ENCODE measurements around the gene KCNIP1.

- TF ChIP-seq POLR2A (IDR thresholded peaks at IDR 0.05; ENCODE audit: borderline replicate concordance, extremely low read depth, insufficient read depth, insufficient read length) (no peak), POLR2AphosphoS5 (IDR thresholded peaks at IDR 0.05; ENCODE audit: low read depth, low read length) (no peak), CTCF (IDR thresholded peaks at IDR 0.05 in 2 of 3, conservative IDR thresholded peaks at IDR 0.05 in 1 of 3; ENCODE audit: borderline replicate concordance in 1 of 3, insufficient read depth in 1 of 3, low read depth in 2 of 3, low read length in 2 of 3) (no peak)
Measured at GRCh38 chr5:170597109-170597751, 93.4 kb downstream of the KCNIP1 start.
